Suprapubic skin (tissue), 3 donors: ENCODE data around the gene SAMD14.

Source experiments
- CTCF ChIP-seq, 2 donors: fragments of 200-600 bp in 1 of 2; fragments of 450-650 bp in 1 of 2; sonication (generic) in 1 of 2; IDR thresholded peaks; one replicate each; pipeline ENCODE4 v1.5.1; 2016 to 2019; ENCODE audit warnings: antibody characterized with exemption in 2 of 2, mild to moderate bottlenecking in 1 of 2, moderate library complexity in 1 of 2
- POLR2A ChIP-seq, 2 donors: fragments of 450-650 bp; IDR thresholded peaks; one replicate each; pipeline ENCODE4 v1.6.1; 2017; ENCODE audit warnings: antibody characterized with exemption in 2 of 2, mild to moderate bottlenecking in 2 of 2, moderate library complexity in 2 of 2

- TF ChIP-seq CTCF (IDR thresholded peaks at IDR 0.05) (peak; percentile 40 to 77), POLR2A (IDR thresholded peaks at IDR 0.05) (no peak)
Observed at GRCh38 chr17:50079334-50080095, 50.4 kb downstream of the SAMD14 start.
